HepG2 (cell line): ENCODE measurements around the gene THADA. TPM values are rescaled to one million over a fixed set of nuclear protein-coding genes. Genes with fewer than 3 reads are reported as not detected.

Experiments used
- ARHGAP35 ChIP-seq: sonication (generic); formaldehyde crosslinking; IDR thresholded peaks from 2 replicates; pipeline ENCODE4 v1.9.0; 2022; ENCODE audit warnings: mild to moderate bottlenecking, inconsistent platforms, moderate library complexity, missing genetic modification reagents, borderline replicate concordance
- FOSL2 ChIP-seq: sonication (generic); formaldehyde crosslinking; IDR thresholded peaks from 2 replicates; pipeline ENCODE4 v1.4.0; 2020; ENCODE audit warnings: missing genetic modification reagents
- FOXO4 ChIP-seq: sonication (generic); formaldehyde crosslinking; conservative IDR thresholded peaks from 2 replicates; pipeline ENCODE4 v1.8.1; 2023; ENCODE audit warnings: missing genetic modification reagents
- GABPA ChIP-seq, 2 experiments: IDR thresholded peaks; 2 replicates each; pipeline ENCODE4 v1.6.1; 2011 to 2016; ENCODE audit warnings: low read depth in 2 of 2, low read length in 1 of 2, missing biosample characterization in 1 of 2, missing genetic modification characterization in 1 of 2
- HIVEP1 ChIP-seq: sonication (generic); formaldehyde crosslinking; IDR thresholded peaks from 2 replicates; pipeline ENCODE4 v1.4.0; 2020; ENCODE audit warnings: mild to moderate bottlenecking, missing genetic modification reagents
- HNRNPL ChIP-seq: fragments of 200-400 bp; formaldehyde crosslinking; IDR thresholded peaks from 2 replicates; pipeline ENCODE4 v1.6.1; 2017; ENCODE audit warnings: mild to moderate bottlenecking, low read depth, low read length
- HOXD1 ChIP-seq: sonication (generic); formaldehyde crosslinking; IDR thresholded peaks from 2 replicates; pipeline ENCODE4 v1.5.0; 2020; ENCODE audit warnings: missing genetic modification reagents
- NFKBIZ ChIP-seq: IDR thresholded peaks from 2 replicates; pipeline ENCODE4 v1.6.1; 2018; ENCODE audit warnings: missing genetic modification reagents, missing compliant biosample characterization
- RAD51 ChIP-seq: fragments of 450-650 bp; IDR thresholded peaks from 2 replicates; pipeline ENCODE4 v1.6.1; 2016; ENCODE audit warnings: borderline replicate concordance
- SKIL ChIP-seq: sonication (generic); formaldehyde crosslinking; IDR thresholded peaks from 2 replicates; pipeline ENCODE4 v1.8.0; 2022; ENCODE audit warnings: missing genetic modification reagents, mild to moderate bottlenecking, moderate library complexity, borderline replicate concordance
- SP1 ChIP-seq, 2 experiments: fragments of 450-650 bp in 1 of 2; sonication (generic) in 1 of 2; formaldehyde crosslinking in 1 of 2; IDR thresholded peaks; 2 replicates each; pipeline versions ENCODE4 v1.4.0 to v1.6.1; 2016 to 2020; ENCODE audit warnings: missing genetic modification reagents in 1 of 2
- TFE3 ChIP-seq: IDR thresholded peaks from 2 replicates; pipeline ENCODE4 v1.6.1; 2016
- ZFYVE20 ChIP-seq: sonication (generic); formaldehyde crosslinking; IDR thresholded peaks from 2 replicates; pipeline ENCODE4 v1.8.0; 2023; ENCODE audit warnings: low read depth, mild to moderate bottlenecking, moderate library complexity, missing genetic modification reagents, borderline replicate concordance
- ZNF138 ChIP-seq: sonication (generic); formaldehyde crosslinking; IDR thresholded peaks from 2 replicates; pipeline ENCODE4 v1.5.0; 2020; ENCODE audit warnings: mild to moderate bottlenecking, low read depth, missing genetic modification reagents
- ZNF292 ChIP-seq: sonication (generic); formaldehyde crosslinking; IDR thresholded peaks from 2 replicates; pipeline ENCODE4 v1.8.1; 2022; ENCODE audit warnings: mild to moderate bottlenecking, low read depth, missing genetic modification reagents, borderline replicate concordance
- ZNF441 ChIP-seq: sonication (generic); formaldehyde crosslinking; IDR thresholded peaks from 2 replicates; pipeline ENCODE4 v1.7.0; 2021; ENCODE audit warnings: missing genetic modification reagents, borderline replicate concordance
- ZNF761 ChIP-seq: sonication (generic); formaldehyde crosslinking; conservative IDR thresholded peaks from 2 replicates; pipeline ENCODE4 v1.4.0; 2020; ENCODE audit warnings: mild to moderate bottlenecking, missing genetic modification reagents
- ZSCAN12 ChIP-seq: sonication (generic); formaldehyde crosslinking; IDR thresholded peaks from 2 replicates; pipeline ENCODE4 v1.9.0; 2021; ENCODE audit warnings: mild to moderate bottlenecking, missing genetic modification reagents
- polyA plus RNA-seq, 8 experiments: library from polyadenylated mRNA; depleted of rRNA in 3 of 8; stranded (reverse) in 7 of 8; unstranded in 1 of 8; fragments of >200 nt; fragmentation: Illumina TruSeq in 4 of 8; extraction: Trizol in 4 of 8; gene quantifications; 2 replicates each; pipeline versions ENCODE4 v1.2.1 to v1.2.3, GENCODE V29; 2011 to 2016; ENCODE audit warnings: low read depth in 4 of 8, missing spikeins in 1 of 8, mixed read lengths in 1 of 8; ENCODE audit not compliant: insufficient read depth in 1 of 8
- total RNA-seq, 5 experiments: library from RNA; depleted of rRNA; stranded (reverse); fragments of >200 nt; fragmentation: Illumina TruSeq; extraction: Trizol; gene quantifications; 2 replicates each; pipeline ENCODE4 v1.2.3, GENCODE V29; 2016; ENCODE audit warnings: low read depth in 1 of 5
- TF ChIP-seq, protein P1 (sequence below): sonication (generic); formaldehyde crosslinking; IDR thresholded peaks from 2 replicates; pipeline ENCODE4 v1.9.0; 2022; ENCODE audit warnings: low read depth, missing genetic modification reagents
- TF ChIP-seq, protein P2 (sequence below): sonication (generic); formaldehyde crosslinking; IDR thresholded peaks from 2 replicates; pipeline ENCODE4 v1.5.1; 2020; ENCODE audit warnings: missing genetic modification reagents, mild to moderate bottlenecking, borderline replicate concordance

Gene THADA
- total and polyA plus RNA-seq, 2 of the 13 experiments (the other 11 are each of a cell fraction or from before 2014, with no cell fraction given): 12.7 to 21.7 TPM

DNA sequence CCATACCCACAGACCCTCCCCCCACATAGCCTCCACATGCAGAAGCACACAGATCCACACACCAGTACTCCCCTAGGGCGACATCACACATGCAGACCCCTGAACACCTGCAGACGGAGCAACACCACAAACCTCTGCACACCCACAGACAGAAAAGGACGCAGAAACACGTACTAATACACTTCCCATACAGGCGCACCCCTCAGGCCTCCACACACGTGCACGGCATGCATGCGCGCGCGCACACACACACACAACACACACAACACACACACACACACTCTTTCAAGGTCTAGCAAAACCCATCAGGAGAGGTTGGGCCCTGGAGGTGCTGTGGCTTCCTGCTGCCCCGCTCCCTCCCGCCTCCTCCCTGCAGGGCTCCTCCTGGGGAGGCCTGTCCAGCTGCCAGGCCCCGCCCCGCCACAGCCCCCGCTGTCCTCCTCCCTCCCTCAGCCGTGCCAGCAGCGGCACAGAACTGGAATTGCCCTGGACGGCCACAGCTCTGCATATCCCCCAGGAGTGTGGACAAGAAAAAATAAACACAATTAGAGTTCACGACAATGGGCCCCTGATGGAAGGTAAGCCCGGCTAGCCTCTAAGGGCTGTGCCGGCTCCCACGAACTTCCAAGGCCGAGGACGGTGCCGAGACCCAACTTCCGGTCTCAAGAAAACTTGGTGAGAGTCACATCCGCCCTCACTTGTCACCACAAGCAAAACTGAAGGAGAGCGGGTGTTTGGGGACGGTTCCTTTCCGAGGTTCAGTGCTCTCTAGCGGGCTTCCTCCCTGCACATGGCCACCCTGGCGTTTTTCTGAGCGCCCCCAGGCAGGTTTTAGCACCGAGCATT lies 376.2 kb downstream of the THADA start (continued):
- TF ChIP-seq, protein P1, sequence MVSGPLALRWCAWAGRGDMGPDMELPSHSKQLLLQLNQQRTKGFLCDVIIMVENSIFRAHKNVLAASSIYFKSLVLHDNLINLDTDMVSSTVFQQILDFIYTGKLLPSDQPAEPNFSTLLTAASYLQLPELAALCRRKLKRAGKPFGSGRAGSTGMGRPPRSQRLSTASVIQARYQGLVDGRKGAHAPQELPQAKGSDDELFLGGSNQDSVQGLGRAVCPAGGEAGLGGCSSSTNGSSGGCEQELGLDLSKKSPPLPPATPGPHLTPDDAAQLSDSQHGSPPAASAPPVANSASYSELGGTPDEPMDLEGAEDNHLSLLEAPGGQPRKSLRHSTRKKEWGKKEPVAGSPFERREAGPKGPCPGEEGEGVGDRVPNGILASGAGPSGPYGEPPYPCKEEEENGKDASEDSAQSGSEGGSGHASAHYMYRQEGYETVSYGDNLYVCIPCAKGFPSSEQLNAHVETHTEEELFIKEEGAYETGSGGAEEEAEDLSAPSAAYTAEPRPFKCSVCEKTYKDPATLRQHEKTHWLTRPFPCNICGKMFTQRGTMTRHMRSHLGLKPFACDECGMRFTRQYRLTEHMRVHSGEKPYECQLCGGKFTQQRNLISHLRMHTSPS (CRISPR knock-in tag): peak; percentile 43; the same call in 1 of the 2 replicates
- TF ChIP-seq SKIL (CRISPR knock-in tag) (peak; percentile 80), ZNF292 (no peak), TFE3 (CRISPR knock-in tag) (peak; percentile 18; the same call in 1 of the 2 replicates), HOXD1 (no peak; the same call in 1 of the 2 replicates), RAD51 (no peak), HNRNPL (peak; percentile 66), ZNF761 (CRISPR knock-in tag) (no peak; the same call in 1 of the 2 replicates), ZNF138 (no peak; the same call in 1 of the 2 replicates), FOXO4 (peak; percentile 98), ZSCAN12 (CRISPR knock-in tag) (no peak), GABPA (IDR thresholded peaks at IDR 0.05; ENCODE audit: low read depth, low read length) (no peak), GABPA (CRISPR knock-in tag; IDR thresholded peaks at IDR 0.05; ENCODE audit: low read depth) (peak; percentile 95), ZFYVE20 (CRISPR knock-in tag) (no peak), ARHGAP35 (peak; percentile 48; the same call in 1 of the 2 replicates), NFKBIZ (peak; percentile 69; the same call in 1 of the 2 replicates), SP1 (IDR thresholded peaks at IDR 0.05) (0 out of 2 replicates have a peak, but pooled peaks have one; percentile 2), SP1 (CRISPR knock-in tag; IDR thresholded peaks at IDR 0.05) (peak; percentile 76; the same call in 1 of the 2 replicates), ZNF441 (CRISPR knock-in tag) (peak; percentile 59), HIVEP1 (peak; percentile 80), FOSL2 (CRISPR knock-in tag) (0 out of 2 replicates have a peak, but pooled peaks have one; percentile 32)
- TF ChIP-seq, protein P2, sequence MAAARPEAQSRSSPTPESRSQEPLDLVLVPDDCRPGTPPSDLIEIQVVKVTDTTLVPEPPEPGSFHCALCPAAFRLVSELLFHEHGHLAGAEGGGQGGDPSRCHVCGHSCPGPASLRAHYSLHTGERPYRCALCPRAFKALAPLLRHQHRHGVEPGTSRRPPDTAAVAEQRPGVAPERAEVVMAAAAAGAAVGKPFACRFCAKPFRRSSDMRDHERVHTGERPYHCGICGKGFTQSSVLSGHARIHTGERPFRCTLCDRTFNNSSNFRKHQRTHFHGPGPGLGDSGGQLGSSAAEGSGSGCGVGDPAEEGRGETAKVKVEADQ (CRISPR knock-in tag): peak; percentile 65; the same call in 1 of the 2 replicates
